ENCODE measurements around the gene FOXO4.

Gene FOXO4

GRCh38 chrX:71082822-71083221 is 12.8 kb upstream of the FOXO4 start:
- H3K4me3 ChIP-seq (ENCODE audit: low read depth, low read length), result no peak overlapping the region
- TF ChIP-seq CTCF (IDR thresholded peaks at IDR 0.05; ENCODE audit: insufficient read depth, low read depth, low read length, missing control alignments), result no peak
- no peak for DNase-seq (ENCODE audit: low read depth)

GRCh38 chrX:71085900-71086299 is 9.8 kb upstream of the FOXO4 start:
- TF ChIP-seq CTCF (IDR thresholded peaks at IDR 0.05; ENCODE audit: insufficient read depth, low read depth, low read length, missing control alignments), result no peak
- DNase-seq (ENCODE audit: low read depth), result no peak
- no peak overlapping the region for H3K4me3 ChIP-seq (ENCODE audit: low read depth, low read length)

GRCh38 chrX:71091263-71091662 is 4.4 kb upstream of the FOXO4 start:
- TF ChIP-seq CTCF (IDR thresholded peaks at IDR 0.05; ENCODE audit: insufficient read depth, low read depth, low read length, missing control alignments), result no peak
- no peak for DNase-seq (ENCODE audit: low read depth)
- H3K4me3 ChIP-seq (ENCODE audit: low read depth, low read length), result no peak overlapping the region

GRCh38 chrX:71095033-71095432 is 618 bp upstream of the FOXO4 start:
- no peak for TF ChIP-seq CTCF (IDR thresholded peaks at IDR 0.05; ENCODE audit: insufficient read depth, low read depth, low read length, missing control alignments)
- DNase-seq (ENCODE audit: low read depth), result no peak
- peak overlapping the region; percentile 81 for H3K4me3 ChIP-seq (ENCODE audit: low read depth, low read length)

GRCh38 chrX:71095981-71096759 is 519 bp downstream of the FOXO4 start:
- TF ChIP-seq CTCF (IDR thresholded peaks at IDR 0.05; ENCODE audit: insufficient read depth, low read depth, low read length, missing control alignments), result no peak
- H3K4me3 ChIP-seq (ENCODE audit: low read depth, low read length), result peak overlapping the region; percentile 81
- peak; percentile 54 for DNase-seq (ENCODE audit: low read depth)

GRCh38 chrX:71096760-71097032 is 1.0 kb downstream of the FOXO4 start:
- TF ChIP-seq CTCF (IDR thresholded peaks at IDR 0.05; ENCODE audit: insufficient read depth, low read depth, low read length, missing control alignments), result no peak
- H3K4me3 ChIP-seq (ENCODE audit: low read depth, low read length), result peak overlapping the region; percentile 81
- no peak for DNase-seq (ENCODE audit: low read depth)

GRCh38 chrX:71098302-71098701 is 2.7 kb downstream of the FOXO4 start:
- TF ChIP-seq CTCF (IDR thresholded peaks at IDR 0.05; ENCODE audit: insufficient read depth, low read depth, low read length, missing control alignments), result peak; percentile 55
- peak; percentile 76 for DNase-seq (ENCODE audit: low read depth)
- no peak overlapping the region for H3K4me3 ChIP-seq (ENCODE audit: low read depth, low read length)
